Measurements from ENCODE around the gene DAGLA. TPM values are rescaled to one million over a fixed set of nuclear protein-coding genes. Genes with fewer than 3 reads are reported as not detected.
A peak's percentile ranks its signal among the peaks of the same experiment; 100 is the strongest.

Gene DAGLA
- total and polyA plus RNA-seq, 2 donors (not counting 3 experiments of a cell fraction or from before 2014, with no cell fraction given), result 2.5 to 4.7 TPM

DNA sequence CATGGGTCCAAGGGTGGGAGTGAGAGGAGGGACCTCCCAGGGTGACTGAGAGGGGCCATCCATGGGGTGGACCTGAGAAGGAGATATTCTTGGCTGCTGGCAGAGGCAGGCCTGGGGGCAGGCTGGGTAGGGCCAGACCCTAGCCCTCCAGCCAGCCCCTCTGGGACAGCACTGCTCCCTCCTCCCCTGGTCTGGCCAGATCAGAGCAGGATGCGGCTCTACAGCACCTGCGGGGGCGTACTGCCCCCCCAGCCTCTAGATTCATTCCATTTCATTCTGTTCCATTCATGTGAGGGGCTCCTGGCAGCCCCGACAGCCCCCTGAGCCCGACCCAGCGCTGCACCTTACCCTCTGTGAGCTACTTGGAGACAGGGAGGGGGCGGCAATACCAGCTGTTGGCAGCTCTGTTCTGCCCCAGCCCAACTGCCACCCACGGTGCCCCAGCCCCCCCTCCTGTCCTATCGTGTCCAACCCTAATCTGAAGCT is 37.9 kb downstream of the DAGLA start:
- ChIA-PET POLR2A (interaction anchor here (0.6 to 1.3 kb wide), 3 partner anchors 15 to 719 kb away, joined by 3 to 6 read pairs (median 4); no protein-coding TSS in a partner anchor), CTCF (interaction anchor here (0.8 to 2.6 kb wide), 6 partner anchors 9 to 201 kb away, joined by 3 to 22 read pairs (median 4); no protein-coding TSS in a partner anchor)
- H3K4me3 ChIP-seq (replicated peaks in 1 of 3; ENCODE audit: insufficient read depth in 1 of 3, low read depth in 1 of 3, low read length in 3 of 3), result no peak overlapping the region
- H3K9ac ChIP-seq (replicated peaks; ENCODE audit: extremely low read depth, insufficient read depth, low read length), result peak overlapping the region; percentile 51
- H3K9me1 ChIP-seq (replicated peaks; ENCODE audit: control insufficient read depth, extremely low read depth, insufficient read depth, low read length), result no peaks in the 10 kb centered on the region
- peaks cover 28% of the 10 kb centered on the region for H3K4me1 ChIP-seq (ENCODE audit: control insufficient read depth, extremely low read depth, insufficient read depth, low read length)
- H3K79me2 ChIP-seq (ENCODE audit: control insufficient read depth, insufficient read depth, low read length), result no peaks in the 10 kb centered on the region
- H3K27ac ChIP-seq (ENCODE audit: insufficient read depth, low read depth, low read length), result peak overlapping the region; percentile 45
- FAIRE-seq, result peak; percentile 38
- TF ChIP-seq POLR2AphosphoS5 (IDR thresholded peaks at IDR 0.05; ENCODE audit: insufficient read depth, low read depth, low read length) (no peak), JUN (IDR thresholded peaks at IDR 0.05; ENCODE audit: borderline replicate concordance, insufficient read depth, insufficient read length, low read depth) (no peak)
- TSS peak; percentile 31 for BruUV-seq (replicated peaks)
- peak overlapping the region; percentile 38 for H3K4me2 ChIP-seq (ENCODE audit: insufficient read depth, low read length)
- H3K36me3 ChIP-seq (ENCODE audit: control insufficient read depth in 2 of 2, extremely low read depth in 1 of 2, insufficient read depth in 2 of 2, low read length in 2 of 2), result no peaks in the 10 kb centered on the region
- H2AFZ ChIP-seq (ENCODE audit: low read depth, low read length), result peak overlapping the region; percentile 55
- H3K27me3 ChIP-seq (ENCODE audit: control insufficient read depth in 2 of 2, insufficient read depth in 2 of 2, low read length in 2 of 2), result no peaks in the 10 kb centered on the region
- DNase-seq (ENCODE audit: low read depth, low spot score), result no peak
- H3K9me3 ChIP-seq (replicated peaks; ENCODE audit: control insufficient read depth, insufficient read depth, low read length), result no peaks in the 10 kb centered on the region
- H4K20me1 ChIP-seq (replicated peaks; ENCODE audit: control insufficient read depth, extremely low read depth, insufficient read depth, low read length), result no peaks in the 10 kb centered on the region
- dilution Hi-C loops (cut with MboI; ENCODE audit: extremely low pct_ligation_motif_present, low sequenced_read_pairs), result no loop called here
- intact Hi-C loops (cut with micrococcal nuclease), result loop anchor here (5.0 kb wide), 1 partner anchor 36 kb away; the partner anchor contains the start of gene DAGLA

DNA sequence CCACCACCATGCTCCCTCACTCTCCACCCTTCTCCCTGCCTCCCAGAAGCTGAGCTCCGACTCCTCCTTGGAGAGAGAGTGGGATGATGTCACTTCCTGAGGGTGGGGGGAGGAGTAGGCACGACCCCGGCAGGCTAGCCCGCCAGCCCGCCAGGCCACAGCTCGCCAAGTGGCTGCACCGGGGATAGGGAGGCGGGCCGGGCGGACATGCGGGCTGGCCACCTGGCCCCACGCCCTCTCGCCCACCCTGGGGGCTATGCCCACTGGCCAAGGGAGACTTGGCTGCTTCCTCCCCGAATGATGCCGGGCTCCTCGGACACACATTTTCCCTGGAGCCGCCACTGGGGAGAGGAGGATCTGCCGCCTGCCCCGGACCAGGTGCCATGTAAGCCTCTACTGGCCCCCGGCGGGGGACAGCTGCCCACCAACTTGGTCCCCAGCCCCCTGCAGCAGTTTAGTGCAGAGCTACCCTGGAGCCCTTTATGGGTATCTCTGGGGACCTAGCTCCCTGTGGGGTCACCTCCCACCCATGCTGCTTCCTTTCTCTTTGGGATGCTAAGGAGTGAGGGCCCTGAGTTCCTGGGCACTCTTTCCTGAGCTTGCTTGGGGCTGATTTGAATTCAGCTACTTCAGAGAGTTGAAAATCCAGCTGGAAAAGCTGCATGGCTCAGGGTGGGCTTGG is 38.6 kb downstream of the DAGLA start:
- intact Hi-C loops (cut with micrococcal nuclease), result loop anchor here (5.0 kb wide), 1 partner anchor 36 kb away; the partner anchor contains the start of gene DAGLA
- Histone ChIP-seq H3K4me3 (replicated peaks in 1 of 3; ENCODE audit: insufficient read depth in 1 of 3, low read depth in 1 of 3, low read length in 3 of 3) (peak overlapping the region in 2 of 3 experiments; percentile 1 to 19), H3K27me3 (ENCODE audit: control insufficient read depth in 2 of 2, insufficient read depth in 2 of 2, low read length in 2 of 2) (no peaks in the 10 kb centered on the region), H3K36me3 (ENCODE audit: control insufficient read depth in 2 of 2, extremely low read depth in 1 of 2, insufficient read depth in 2 of 2, low read length in 2 of 2) (no peaks in the 10 kb centered on the region), H3K79me2 (ENCODE audit: control insufficient read depth, insufficient read depth, low read length) (no peaks in the 10 kb centered on the region), H3K9me3 (replicated peaks; ENCODE audit: control insufficient read depth, insufficient read depth, low read length) (no peaks in the 10 kb centered on the region), H3K27ac (ENCODE audit: insufficient read depth, low read depth, low read length) (peak overlapping the region; percentile 32), H3K4me2 (ENCODE audit: insufficient read depth, low read length) (peak overlapping the region; percentile 54), H4K20me1 (replicated peaks; ENCODE audit: control insufficient read depth, extremely low read depth, insufficient read depth, low read length) (no peaks in the 10 kb centered on the region), H3K9me1 (replicated peaks; ENCODE audit: control insufficient read depth, extremely low read depth, insufficient read depth, low read length) (no peaks in the 10 kb centered on the region), H2AFZ (ENCODE audit: low read depth, low read length) (peak overlapping the region; percentile 75), H3K4me1 (ENCODE audit: control insufficient read depth, extremely low read depth, insufficient read depth, low read length) (peaks cover 28% of the 10 kb centered on the region), H3K9ac (replicated peaks; ENCODE audit: extremely low read depth, insufficient read depth, low read length) (no peak overlapping the region)
- peak; percentile 64 for DNase-seq (ENCODE audit: low read depth, low spot score)
- BruUV-seq (replicated peaks), result TSS peak; percentile 24
- ChIA-PET CTCF (interaction anchor here (0.8 to 2.6 kb wide), 6 partner anchors 9 to 202 kb away, joined by 3 to 22 read pairs (median 4); no protein-coding TSS in a partner anchor), POLR2A (interaction anchor here (0.6 to 1.3 kb wide), 3 partner anchors 15 to 719 kb away, joined by 3 to 6 read pairs (median 4); no protein-coding TSS in a partner anchor)
- TF ChIP-seq JUN (IDR thresholded peaks at IDR 0.05; ENCODE audit: borderline replicate concordance, insufficient read depth, insufficient read length, low read depth) (peak; percentile 40), MYC (IDR thresholded peaks at IDR 0.05; ENCODE audit: low read depth, low read length) (no peak), GATA2 (IDR thresholded peaks at IDR 0.05; ENCODE audit: insufficient read depth, insufficient read length, low read depth, low read length) (no peak), FOS (IDR thresholded peaks at IDR 0.05; ENCODE audit: borderline replicate concordance, insufficient read depth, low read length) (no peak), EZH2 (IDR thresholded peaks at IDR 0.05; ENCODE audit: borderline replicate concordance, low read depth, low read length, severe bottlenecking) (no peak), POLR2A (IDR thresholded peaks at IDR 0.05; ENCODE audit: low read depth, low read length) (peak; percentile 16), POLR2AphosphoS5 (IDR thresholded peaks at IDR 0.05; ENCODE audit: insufficient read depth, low read depth, low read length) (peak; percentile 55)
- TF ChIP-seq, protein P1, sequence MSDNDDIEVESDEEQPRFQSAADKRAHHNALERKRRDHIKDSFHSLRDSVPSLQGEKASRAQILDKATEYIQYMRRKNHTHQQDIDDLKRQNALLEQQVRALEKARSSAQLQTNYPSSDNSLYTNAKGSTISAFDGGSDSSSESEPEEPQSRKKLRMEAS (IDR thresholded peaks at IDR 0.05; ENCODE audit: insufficient read depth, insufficient read length), result no peak
- TF ChIP-seq, protein P2, sequence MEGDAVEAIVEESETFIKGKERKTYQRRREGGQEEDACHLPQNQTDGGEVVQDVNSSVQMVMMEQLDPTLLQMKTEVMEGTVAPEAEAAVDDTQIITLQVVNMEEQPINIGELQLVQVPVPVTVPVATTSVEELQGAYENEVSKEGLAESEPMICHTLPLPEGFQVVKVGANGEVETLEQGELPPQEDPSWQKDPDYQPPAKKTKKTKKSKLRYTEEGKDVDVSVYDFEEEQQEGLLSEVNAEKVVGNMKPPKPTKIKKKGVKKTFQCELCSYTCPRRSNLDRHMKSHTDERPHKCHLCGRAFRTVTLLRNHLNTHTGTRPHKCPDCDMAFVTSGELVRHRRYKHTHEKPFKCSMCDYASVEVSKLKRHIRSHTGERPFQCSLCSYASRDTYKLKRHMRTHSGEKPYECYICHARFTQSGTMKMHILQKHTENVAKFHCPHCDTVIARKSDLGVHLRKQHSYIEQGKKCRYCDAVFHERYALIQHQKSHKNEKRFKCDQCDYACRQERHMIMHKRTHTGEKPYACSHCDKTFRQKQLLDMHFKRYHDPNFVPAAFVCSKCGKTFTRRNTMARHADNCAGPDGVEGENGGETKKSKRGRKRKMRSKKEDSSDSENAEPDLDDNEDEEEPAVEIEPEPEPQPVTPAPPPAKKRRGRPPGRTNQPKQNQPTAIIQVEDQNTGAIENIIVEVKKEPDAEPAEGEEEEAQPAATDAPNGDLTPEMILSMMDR (IDR thresholded peaks at IDR 0.05; ENCODE audit: extremely low read depth in 1 of 2, insufficient read depth in 1 of 2, low read depth in 1 of 2, low read length in 2 of 2), result no peak
- peak; percentile 85 for FAIRE-seq
- dilution Hi-C loops (cut with MboI; ENCODE audit: extremely low pct_ligation_motif_present, low sequenced_read_pairs), result no loop called here

Measured in endothelial cell of umbilical vein (primary cell).